ENCODE measurements around the gene SLC29A3.

The SLC29A3 gene

DNA sequence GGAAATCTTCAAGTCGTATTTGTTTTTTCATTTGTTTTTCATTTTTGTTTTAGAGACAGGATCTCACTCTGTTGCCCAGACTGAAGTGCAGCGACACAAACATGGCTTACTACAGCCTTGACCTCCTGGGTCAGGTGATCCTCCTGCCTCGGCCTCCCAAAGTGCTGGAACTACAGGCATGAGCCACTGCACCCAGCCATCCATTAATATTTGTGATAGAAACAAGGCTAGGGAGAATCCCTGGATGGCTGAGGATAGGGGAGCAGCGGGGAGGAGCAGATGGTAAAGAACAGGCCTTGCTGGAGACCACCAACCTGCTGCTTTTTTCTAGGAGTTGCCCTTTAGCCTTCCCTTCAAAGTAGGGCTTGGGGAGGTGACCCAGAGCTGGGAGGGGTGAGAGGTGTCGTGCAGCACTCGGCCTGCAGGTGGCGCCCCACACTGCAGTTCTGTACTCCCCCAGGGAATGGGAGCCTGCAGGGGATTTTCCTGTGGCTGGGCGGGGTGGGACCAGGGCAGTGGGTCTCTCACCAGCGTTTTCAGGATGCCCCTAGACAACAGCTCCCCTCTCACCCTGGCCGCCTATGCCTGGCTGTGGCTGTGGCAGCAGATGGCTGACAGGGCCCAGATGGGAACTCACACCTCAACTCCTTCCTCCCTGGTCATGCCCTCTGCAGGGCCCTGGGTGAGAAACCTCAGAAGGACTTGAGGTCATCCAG, 65.1 kb downstream of the SLC29A3 start:
- TF ChIP-seq, protein P1, sequence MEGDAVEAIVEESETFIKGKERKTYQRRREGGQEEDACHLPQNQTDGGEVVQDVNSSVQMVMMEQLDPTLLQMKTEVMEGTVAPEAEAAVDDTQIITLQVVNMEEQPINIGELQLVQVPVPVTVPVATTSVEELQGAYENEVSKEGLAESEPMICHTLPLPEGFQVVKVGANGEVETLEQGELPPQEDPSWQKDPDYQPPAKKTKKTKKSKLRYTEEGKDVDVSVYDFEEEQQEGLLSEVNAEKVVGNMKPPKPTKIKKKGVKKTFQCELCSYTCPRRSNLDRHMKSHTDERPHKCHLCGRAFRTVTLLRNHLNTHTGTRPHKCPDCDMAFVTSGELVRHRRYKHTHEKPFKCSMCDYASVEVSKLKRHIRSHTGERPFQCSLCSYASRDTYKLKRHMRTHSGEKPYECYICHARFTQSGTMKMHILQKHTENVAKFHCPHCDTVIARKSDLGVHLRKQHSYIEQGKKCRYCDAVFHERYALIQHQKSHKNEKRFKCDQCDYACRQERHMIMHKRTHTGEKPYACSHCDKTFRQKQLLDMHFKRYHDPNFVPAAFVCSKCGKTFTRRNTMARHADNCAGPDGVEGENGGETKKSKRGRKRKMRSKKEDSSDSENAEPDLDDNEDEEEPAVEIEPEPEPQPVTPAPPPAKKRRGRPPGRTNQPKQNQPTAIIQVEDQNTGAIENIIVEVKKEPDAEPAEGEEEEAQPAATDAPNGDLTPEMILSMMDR (IDR thresholded peaks at IDR 0.05; ENCODE audit: borderline replicate concordance, insufficient read depth, low read depth, low read length), result peak; percentile 97
- H3K4me3 ChIP-seq (ENCODE audit: low read depth, low read length), result no peak overlapping the region

GRCh38 chr10:71388171-71388570, 69.1 kb downstream of the SLC29A3 start:
- TF ChIP-seq, protein P1 (IDR thresholded peaks at IDR 0.05; ENCODE audit: borderline replicate concordance, insufficient read depth, low read depth, low read length), result no peak
- no peak overlapping the region for H3K4me3 ChIP-seq (ENCODE audit: low read depth, low read length)

GRCh38 chr10:71388583-71389310, 69.7 kb downstream of the SLC29A3 start:
- TF ChIP-seq, protein P1 (IDR thresholded peaks at IDR 0.05; ENCODE audit: borderline replicate concordance, insufficient read depth, low read depth, low read length), result no peak
- H3K4me3 ChIP-seq (ENCODE audit: low read depth, low read length), result no peak overlapping the region

DNA sequence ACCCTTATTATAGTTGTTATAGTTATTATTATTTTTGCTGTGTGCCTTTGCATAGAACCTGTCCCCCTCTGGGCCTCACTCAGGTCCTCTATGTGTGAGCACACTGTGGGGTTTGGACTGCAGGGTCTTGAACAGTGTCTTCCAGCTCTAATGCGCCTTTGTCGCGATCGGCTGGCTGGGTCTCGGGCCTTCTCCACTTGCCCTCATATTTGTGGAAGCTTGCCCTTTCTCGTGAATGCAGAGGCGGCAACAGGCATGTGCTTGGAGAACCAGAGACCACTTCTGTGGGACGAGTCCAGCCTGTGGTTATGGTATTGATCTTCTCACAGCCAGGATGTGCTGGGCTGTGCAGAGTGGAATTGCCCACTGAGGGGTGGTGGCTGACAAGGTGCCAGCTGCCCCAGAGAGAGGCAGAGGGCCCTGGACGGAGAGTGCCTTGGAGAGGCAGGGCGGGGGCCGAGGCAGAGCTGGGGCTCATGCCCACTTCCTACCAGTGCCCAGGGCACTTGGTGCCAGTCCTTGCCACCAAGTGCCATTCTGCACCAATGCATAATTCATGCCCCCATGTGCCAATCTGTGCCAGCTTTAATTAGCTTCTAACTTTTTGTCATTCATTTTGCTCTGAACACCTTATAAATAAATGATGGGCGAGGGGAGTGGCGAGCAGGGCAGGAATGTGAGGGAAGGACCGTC, 70.9 kb downstream of the SLC29A3 start:
- TF ChIP-seq, protein P1 (IDR thresholded peaks at IDR 0.05; ENCODE audit: borderline replicate concordance, insufficient read depth, low read depth, low read length), result no peak
- no peak overlapping the region for H3K4me3 ChIP-seq (ENCODE audit: low read depth, low read length)

DNA sequence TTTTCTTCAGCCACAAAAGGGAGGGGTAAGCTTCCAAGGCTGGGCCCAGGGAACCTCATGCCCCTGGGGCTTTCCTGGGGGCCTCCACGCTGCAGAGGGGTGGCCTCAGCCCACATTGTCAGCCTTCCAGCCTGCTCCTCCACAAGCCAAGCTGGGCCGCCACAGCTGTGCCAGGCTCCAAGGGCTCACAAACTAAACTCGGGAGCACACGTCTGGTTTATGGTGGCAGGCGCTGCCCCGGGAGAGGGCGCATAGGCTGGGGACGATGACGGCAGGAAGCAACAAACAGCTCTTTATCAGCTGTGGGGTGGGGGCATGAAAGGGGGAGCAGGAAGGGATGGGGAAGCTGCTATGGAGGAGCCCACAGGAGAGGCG, 71.4 kb downstream of the SLC29A3 start:
- no peak overlapping the region for H3K4me3 ChIP-seq (ENCODE audit: low read depth, low read length)
- TF ChIP-seq, protein P1 (IDR thresholded peaks at IDR 0.05; ENCODE audit: borderline replicate concordance, insufficient read depth, low read depth, low read length), result no peak

DNA sequence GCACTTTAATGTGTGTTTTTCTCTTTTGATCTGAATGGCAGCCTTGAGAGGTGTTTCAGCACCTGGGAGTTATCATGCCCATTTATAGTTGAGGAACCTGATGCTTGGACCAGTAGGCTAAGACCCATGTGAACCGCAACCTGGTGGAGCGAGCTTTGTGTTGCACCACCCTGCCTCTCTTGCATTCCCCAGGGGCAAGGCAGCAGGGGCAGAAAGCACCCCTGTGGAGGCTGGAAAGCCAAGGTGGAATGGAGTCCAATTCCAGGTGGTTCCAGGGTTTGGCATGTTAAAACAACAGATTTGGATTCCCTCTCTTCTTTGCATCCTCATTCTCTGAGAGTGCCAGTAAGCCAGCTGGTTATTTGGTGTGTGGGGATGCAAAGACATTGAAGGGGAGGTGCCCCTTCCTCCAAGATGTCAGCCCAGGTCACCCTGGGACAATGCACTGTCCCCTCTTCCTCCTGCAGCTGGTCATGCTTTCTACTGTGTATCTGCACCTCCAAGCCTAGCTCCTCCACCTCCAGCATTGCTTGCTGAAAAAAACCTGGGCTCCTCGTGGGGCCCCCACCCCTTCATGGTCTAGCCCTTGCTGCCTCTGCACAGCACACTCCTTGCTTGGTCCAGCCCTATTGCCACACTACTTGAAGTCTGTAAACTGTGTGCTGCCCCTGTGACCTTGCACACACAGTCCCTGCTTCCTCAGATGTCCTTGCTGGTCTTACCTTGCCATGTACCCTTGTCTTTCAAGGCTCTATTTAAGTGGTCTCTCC, 72.0 kb downstream of the SLC29A3 start:
- no peak overlapping the region for H3K4me3 ChIP-seq (ENCODE audit: low read depth, low read length)
- TF ChIP-seq, protein P1 (IDR thresholded peaks at IDR 0.05; ENCODE audit: borderline replicate concordance, insufficient read depth, low read depth, low read length), result no peak

Measured in GM12875 (cell line).